Effector memory CD4-positive, alpha-beta T cell (primary cell): Measurements from ENCODE around the gene NKAIN2.

ENCODE experiments used
- DNase-seq, 3 donors: peaks; one replicate each; pipeline ENCODE4 v3.0.0-alpha.2; 2020
- H3K27ac ChIP-seq: 2 replicates; pipeline ENCODE4 v1.7.0; 2013; ENCODE audit warnings: mild to moderate bottlenecking, low read length, moderate library complexity; ENCODE audit not compliant: insufficient read depth, poor library complexity, severe bottlenecking
- H3K27me3 ChIP-seq: replicated peaks from 2 replicates; pipeline ENCODE4 v1.7.0; 2013; ENCODE audit warnings: mild to moderate bottlenecking, low read length; ENCODE audit not compliant: insufficient read depth, control insufficient read depth, poor library complexity, severe bottlenecking
- H3K36me3 ChIP-seq: 2 replicates; pipeline ENCODE4 v1.7.0; 2013; ENCODE audit warnings: mild to moderate bottlenecking, low read length, moderate library complexity; ENCODE audit not compliant: control insufficient read depth, insufficient read depth
- H3K4me1 ChIP-seq: 2 replicates; pipeline ENCODE4 v1.7.0; 2013; ENCODE audit warnings: low read length, mild to moderate bottlenecking; ENCODE audit not compliant: control insufficient read depth, insufficient read depth, poor library complexity, severe bottlenecking
- H3K4me3 ChIP-seq: 2 replicates; pipeline ENCODE4 v1.7.0; 2013; ENCODE audit warnings: low read length, low read depth, mild to moderate bottlenecking; ENCODE audit not compliant: insufficient read depth, poor library complexity, severe bottlenecking
- H3K9me3 ChIP-seq: 2 replicates; pipeline ENCODE4 v1.7.0; 2013; ENCODE audit warnings: mild to moderate bottlenecking, low read length, moderate library complexity; ENCODE audit not compliant: control insufficient read depth

NKAIN2 gene

DNA sequence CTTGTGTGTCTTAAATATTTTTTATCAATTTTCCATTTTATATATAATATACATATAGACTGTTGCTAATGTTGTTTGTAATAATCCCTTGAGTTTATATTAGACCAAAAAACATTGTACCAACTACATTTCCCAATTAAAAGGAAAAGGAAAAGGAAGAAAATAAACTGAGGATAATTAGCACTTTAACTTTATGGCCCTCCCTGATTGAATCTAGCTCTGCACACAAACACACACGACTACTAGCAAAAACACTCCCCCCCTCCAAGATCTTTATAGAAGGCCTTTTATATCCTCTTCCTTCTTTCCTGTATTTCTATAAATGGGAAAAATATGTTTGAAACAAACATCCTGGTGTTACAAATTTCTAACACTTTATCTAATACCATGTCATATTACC, 276.8 kb downstream of the NKAIN2 start:
- no peaks in the 10 kb centered on the region for H3K36me3 ChIP-seq
- H3K4me1 ChIP-seq = no peaks in the 10 kb centered on the region
- H3K27ac ChIP-seq = no peak overlapping the region
- H3K27me3 ChIP-seq = no peaks in the 10 kb centered on the region
- no peak for DNase-seq
- H3K9me3 ChIP-seq = no peaks in the 10 kb centered on the region
- no peak overlapping the region for H3K4me3 ChIP-seq

GRCh38 chr6:124090491-124090890, 286.8 kb downstream of the NKAIN2 start:
- H3K4me3 ChIP-seq = no peak overlapping the region
- no peaks in the 10 kb centered on the region for H3K36me3 ChIP-seq
- H3K27me3 ChIP-seq = no peaks in the 10 kb centered on the region
- no peak overlapping the region for H3K27ac ChIP-seq
- H3K4me1 ChIP-seq = no peaks in the 10 kb centered on the region
- no peak for DNase-seq
- no peaks in the 10 kb centered on the region for H3K9me3 ChIP-seq

DNA sequence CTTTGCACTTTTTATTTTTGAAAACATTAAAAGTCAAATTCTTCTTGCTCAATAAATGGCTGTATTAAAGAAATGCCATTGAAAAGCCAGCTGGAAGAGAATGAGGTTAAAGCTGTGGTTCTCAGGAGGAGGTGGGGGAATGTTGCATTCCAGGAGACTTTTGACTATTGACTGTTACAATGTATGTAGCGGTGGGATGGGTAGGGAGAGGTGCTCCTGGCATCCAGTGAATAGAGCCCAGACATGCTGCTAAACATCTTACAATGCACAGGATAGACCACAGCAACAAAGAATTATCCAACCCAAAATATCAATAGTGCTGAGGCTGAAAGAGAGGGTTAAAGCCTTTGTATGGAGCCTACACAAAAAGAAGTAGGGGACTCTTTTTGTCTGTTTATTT, 295.9 kb downstream of the NKAIN2 start:
- no peak for DNase-seq
- Histone ChIP-seq H3K36me3 (no peaks in the 10 kb centered on the region), H3K27ac (no peak overlapping the region), H3K27me3 (no peaks in the 10 kb centered on the region), H3K4me1 (no peaks in the 10 kb centered on the region), H3K9me3 (no peaks in the 10 kb centered on the region), H3K4me3 (no peak overlapping the region)

GRCh38 chr6:124110514-124110913, 306.8 kb downstream of the NKAIN2 start:
- DNase-seq = no peak
- Histone ChIP-seq H3K4me3 (no peak overlapping the region), H3K27ac (no peak overlapping the region), H3K27me3 (no peaks in the 10 kb centered on the region), H3K9me3 (no peaks in the 10 kb centered on the region), H3K36me3 (no peaks in the 10 kb centered on the region), H3K4me1 (no peaks in the 10 kb centered on the region)

- Histone ChIP-seq H3K27ac (no peak overlapping the region), H3K4me3 (no peak overlapping the region), H3K4me1 (no peaks in the 10 kb centered on the region), H3K27me3 (no peaks in the 10 kb centered on the region), H3K36me3 (no peaks in the 10 kb centered on the region), H3K9me3 (no peaks in the 10 kb centered on the region)
- DNase-seq = no peak
Measured at GRCh38 chr6:124119596-124119995, 315.9 kb downstream of the NKAIN2 start.

DNA sequence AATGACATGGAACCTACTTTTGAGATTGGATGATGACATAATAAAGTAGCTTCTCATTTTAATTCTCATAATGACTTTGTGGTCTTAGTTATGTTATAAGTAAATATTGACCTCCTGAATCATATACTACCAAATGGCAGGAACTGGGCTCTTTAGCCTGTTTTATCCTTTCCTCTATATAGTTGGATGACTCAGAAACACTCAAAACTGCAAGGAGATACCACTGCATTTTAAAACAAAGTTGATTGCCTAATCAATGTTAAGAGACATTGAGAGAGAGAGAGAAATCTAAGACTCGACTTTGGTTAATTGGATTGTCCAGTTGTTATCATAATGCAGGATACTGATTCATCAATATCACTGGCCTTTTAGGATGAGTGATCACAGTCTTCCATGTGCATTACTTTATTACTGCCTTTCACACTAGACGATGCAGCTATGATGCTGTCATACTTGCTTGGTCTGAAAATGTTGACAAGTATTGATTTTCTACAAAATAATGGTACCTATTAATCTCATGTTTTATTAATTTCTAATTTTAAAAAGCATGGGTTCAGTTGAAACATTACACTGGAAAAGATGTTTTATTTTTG, 320.0 kb downstream of the NKAIN2 start:
- no peak overlapping the region for H3K27ac ChIP-seq
- H3K4me1 ChIP-seq = no peaks in the 10 kb centered on the region
- H3K9me3 ChIP-seq = no peaks in the 10 kb centered on the region
- no peak overlapping the region for H3K4me3 ChIP-seq
- no peaks in the 10 kb centered on the region for H3K27me3 ChIP-seq
- no peaks in the 10 kb centered on the region for H3K36me3 ChIP-seq
- no peak for DNase-seq

DNA sequence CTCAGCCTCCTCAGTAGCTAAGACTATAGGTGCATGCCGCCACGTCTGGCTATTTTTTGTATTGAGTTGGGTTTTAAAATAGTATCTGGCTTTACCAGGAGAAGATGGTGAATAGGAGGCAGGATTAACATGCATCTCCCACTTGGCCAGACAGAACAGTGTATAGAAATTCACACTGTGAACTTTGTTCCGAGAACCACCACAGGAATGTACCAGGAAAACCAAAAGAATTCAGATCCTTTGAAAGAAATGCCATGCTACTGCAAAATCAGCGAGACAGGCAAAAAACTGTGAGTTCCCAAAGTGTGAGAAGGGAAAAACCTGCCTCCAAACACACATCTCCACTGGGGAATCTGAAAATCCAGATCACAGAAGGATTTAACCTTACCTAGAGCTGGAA, 327.6 kb downstream of the NKAIN2 start:
- Histone ChIP-seq H3K27ac (no peak overlapping the region), H3K9me3 (no peaks in the 10 kb centered on the region), H3K4me3 (no peak overlapping the region), H3K36me3 (no peaks in the 10 kb centered on the region), H3K4me1 (no peaks in the 10 kb centered on the region), H3K27me3 (no peaks in the 10 kb centered on the region)
- DNase-seq = no peak

- no peak overlapping the region for H3K4me3 ChIP-seq
- H3K36me3 ChIP-seq = no peaks in the 10 kb centered on the region
- no peaks in the 10 kb centered on the region for H3K27me3 ChIP-seq
- no peaks in the 10 kb centered on the region for H3K4me1 ChIP-seq
- H3K9me3 ChIP-seq = no peaks in the 10 kb centered on the region
- no peak for DNase-seq
- no peak overlapping the region for H3K27ac ChIP-seq
Measured at GRCh38 chr6:124131779-124132178, 328.1 kb downstream of the NKAIN2 start.

DNA sequence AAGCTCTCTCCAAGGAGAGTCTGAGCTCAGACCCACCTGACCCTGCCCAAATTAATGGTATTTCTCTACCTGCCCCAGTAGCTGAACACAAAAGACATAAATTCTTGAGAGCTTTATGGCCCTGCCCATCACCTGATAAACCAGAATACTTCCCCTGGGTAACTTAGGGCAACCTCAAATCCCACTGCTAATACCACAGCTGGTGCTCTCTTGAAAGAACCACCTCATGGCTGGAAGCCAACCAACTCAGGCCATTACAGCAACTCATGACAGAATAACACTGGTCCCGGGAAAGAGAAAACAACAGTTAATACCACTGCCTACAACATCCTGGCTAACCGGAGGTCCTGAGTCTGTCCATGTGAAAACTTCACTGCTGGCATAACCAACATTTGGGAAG, 328.6 kb downstream of the NKAIN2 start:
- DNase-seq = no peak
- Histone ChIP-seq H3K27me3 (no peaks in the 10 kb centered on the region), H3K4me1 (no peaks in the 10 kb centered on the region), H3K4me3 (no peak overlapping the region), H3K27ac (no peak overlapping the region), H3K9me3 (no peaks in the 10 kb centered on the region), H3K36me3 (no peaks in the 10 kb centered on the region)

GRCh38 chr6:124142852-124143251, 339.2 kb downstream of the NKAIN2 start:
- Histone ChIP-seq H3K4me1 (no peaks in the 10 kb centered on the region), H3K4me3 (no peak overlapping the region), H3K27me3 (no peaks in the 10 kb centered on the region), H3K36me3 (no peaks in the 10 kb centered on the region), H3K9me3 (no peaks in the 10 kb centered on the region), H3K27ac (no peak overlapping the region)
- DNase-seq = no peak

DNA sequence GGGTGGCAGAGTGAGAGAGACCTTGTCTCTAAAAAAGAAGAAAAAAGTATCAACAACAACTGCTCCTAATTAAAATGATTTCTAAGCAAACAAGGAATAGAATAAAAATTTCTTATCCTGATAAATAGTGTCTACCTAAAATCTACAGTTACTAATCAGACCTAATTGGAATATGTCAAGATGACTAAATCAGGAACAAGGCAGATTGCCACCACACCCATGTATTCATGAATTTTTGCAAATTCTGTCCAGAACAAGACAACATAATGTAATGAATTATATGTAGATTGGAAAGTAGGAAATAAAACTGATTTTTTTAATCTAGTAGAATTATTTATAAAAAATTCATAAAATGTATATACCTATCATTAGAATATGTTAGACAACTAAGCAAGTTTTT, 339.8 kb downstream of the NKAIN2 start:
- Histone ChIP-seq H3K36me3 (no peaks in the 10 kb centered on the region), H3K27me3 (no peaks in the 10 kb centered on the region), H3K9me3 (no peaks in the 10 kb centered on the region), H3K4me1 (no peaks in the 10 kb centered on the region), H3K4me3 (no peak overlapping the region), H3K27ac (no peak overlapping the region)
- no peak for DNase-seq
